ENCODE measurements around the gene ALDH3A1. TPM values are rescaled to one million over a fixed set of nuclear protein-coding genes. Genes with fewer than 3 reads are reported as not detected.

Gene ALDH3A1
- total and polyA plus RNA-seq, 4 experiments from 2014 or later, result not detected

DNA sequence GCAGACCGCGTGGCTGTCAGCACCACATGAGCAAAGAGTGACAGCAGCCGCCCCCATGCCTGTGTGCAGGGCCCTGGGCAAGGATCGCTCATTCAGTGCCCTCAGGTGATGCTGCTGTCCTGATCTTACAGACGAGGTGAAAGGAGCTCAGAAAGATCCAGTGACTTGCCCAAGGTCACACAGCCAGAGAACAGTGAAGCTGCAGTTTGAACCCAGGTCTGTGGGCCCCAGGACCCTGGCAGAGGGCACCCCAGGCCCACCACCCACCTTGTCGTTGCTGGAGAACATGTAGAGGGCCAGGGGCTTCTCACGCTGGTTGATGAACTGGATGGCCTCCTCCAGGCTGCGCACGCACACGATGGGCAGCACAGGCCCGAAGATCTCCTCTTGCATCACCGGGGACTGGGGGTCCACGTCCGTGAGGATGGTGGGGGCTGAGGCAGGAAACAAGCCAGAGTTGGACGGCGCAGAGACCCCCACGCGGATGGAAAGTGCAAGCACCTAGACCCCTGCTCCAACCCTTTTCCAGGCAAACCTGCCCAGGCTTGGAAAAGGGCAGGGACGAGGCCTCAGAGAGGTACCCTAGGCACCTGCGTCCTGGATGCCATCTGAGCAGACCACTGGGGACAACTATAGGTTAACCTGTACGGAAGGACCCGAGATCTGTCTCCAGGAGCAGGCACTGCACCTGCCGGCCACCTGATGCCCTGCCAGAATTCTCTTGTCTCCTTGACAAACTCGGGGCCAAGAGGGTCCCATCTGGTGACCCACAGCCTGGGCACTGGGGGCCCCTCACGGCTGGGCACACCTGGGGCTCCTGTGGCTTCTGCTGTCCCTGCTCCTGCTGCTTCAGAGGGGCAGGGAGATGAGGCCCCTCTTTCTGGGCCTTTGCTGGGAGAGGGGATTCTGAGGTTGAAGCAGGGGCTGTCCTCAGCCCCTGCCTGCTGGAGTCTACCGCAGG is 8.6 kb downstream of the ALDH3A1 start:
- no peaks in the 10 kb centered on the region for H3K36me3 Mint-ChIP-seq
- POLR2A ChIA-PET (ENCODE audit: partially characterized antibody), result no interaction called here
- no peaks in the 10 kb centered on the region for H3K4me1 Mint-ChIP-seq
- Histone ChIP-seq H3K27ac (ENCODE audit: low read depth, low read length) (no peak overlapping the region), H3K9me3 (ENCODE audit: control insufficient read depth in 1 of 2, low read length in 2 of 2) (no peaks in the 10 kb centered on the region), H3K4me3 (ENCODE audit: low read length in 2 of 2) (no peak overlapping the region), H3K27me3 (ENCODE audit: insufficient read depth, low read length) (no peaks in the 10 kb centered on the region), H3K4me1 (ENCODE audit: insufficient read depth, low read length) (no peaks in the 10 kb centered on the region), H3K36me3 (ENCODE audit: insufficient read depth, low read length) (no peaks in the 10 kb centered on the region)
- intact Hi-C loops (cut with micrococcal nuclease), result no loop called here
- H3K27ac Mint-ChIP-seq, result no peak overlapping the region
- CTCF ChIA-PET (ENCODE audit: partially characterized antibody), result interaction anchor here (0.6 kb wide), 1 partner anchor 127 kb away, joined by 3 read pairs; no protein-coding TSS in a partner anchor
- H3K27me3 Mint-ChIP-seq, result no peaks in the 10 kb centered on the region
- no peak overlapping the region for H3K4me3 Mint-ChIP-seq
- no peaks in the 10 kb centered on the region for H3K9me3 Mint-ChIP-seq
- no peak for DNase-seq

GRCh38 chr17:19738757-19739156 is 9.3 kb downstream of the ALDH3A1 start:
- Mint-ChIP-seq H3K36me3 (no peaks in the 10 kb centered on the region), H3K4me3 (no peak overlapping the region), H3K27me3 (no peaks in the 10 kb centered on the region), H3K9me3 (no peaks in the 10 kb centered on the region), H3K4me1 (peaks cover 0 to 2% (median 0%) of the 10 kb centered on the region in 4 donors), H3K27ac (no peak overlapping the region)
- H3K36me3 ChIP-seq (ENCODE audit: insufficient read depth, low read length), result no peaks in the 10 kb centered on the region
- ChIA-PET CTCF (ENCODE audit: partially characterized antibody) (no interaction called here), POLR2A (ENCODE audit: partially characterized antibody) (no interaction called here)
- no peaks in the 10 kb centered on the region for H3K9me3 ChIP-seq (ENCODE audit: control insufficient read depth in 1 of 2, low read length in 2 of 2)
- no peak for DNase-seq
- H3K4me3 ChIP-seq (ENCODE audit: low read length in 2 of 2), result no peak overlapping the region
- no peak overlapping the region for H3K27ac ChIP-seq (ENCODE audit: low read depth, low read length)
- H3K27me3 ChIP-seq (ENCODE audit: insufficient read depth, low read length), result no peaks in the 10 kb centered on the region
- no peaks in the 10 kb centered on the region for H3K4me1 ChIP-seq (ENCODE audit: insufficient read depth, low read length)
- intact Hi-C loops (cut with micrococcal nuclease), result no loop called here

- Mint-ChIP-seq H3K27ac (no peak overlapping the region), H3K4me3 (no peak overlapping the region), H3K9me3 (no peaks in the 10 kb centered on the region), H3K36me3 (no peaks in the 10 kb centered on the region), H3K27me3 (no peaks in the 10 kb centered on the region), H3K4me1 (peaks cover 0 to 2% (median 0%) of the 10 kb centered on the region in 4 donors)
- Histone ChIP-seq H3K9me3 (ENCODE audit: control insufficient read depth in 1 of 2, low read length in 2 of 2) (no peaks in the 10 kb centered on the region), H3K4me1 (ENCODE audit: insufficient read depth, low read length) (no peaks in the 10 kb centered on the region), H3K4me3 (ENCODE audit: low read length in 2 of 2) (no peak overlapping the region), H3K36me3 (ENCODE audit: insufficient read depth, low read length) (no peaks in the 10 kb centered on the region), H3K27me3 (ENCODE audit: insufficient read depth, low read length) (no peaks in the 10 kb centered on the region), H3K27ac (ENCODE audit: low read depth, low read length) (no peak overlapping the region)
- CTCF ChIA-PET (ENCODE audit: partially characterized antibody), result no interaction called here
- POLR2A ChIA-PET (ENCODE audit: partially characterized antibody), result no interaction called here
- no peak for DNase-seq
- intact Hi-C loops (cut with micrococcal nuclease), result no loop called here
Measured at GRCh38 chr17:19738073-19738449, 10.0 kb downstream of the ALDH3A1 start.

DNA sequence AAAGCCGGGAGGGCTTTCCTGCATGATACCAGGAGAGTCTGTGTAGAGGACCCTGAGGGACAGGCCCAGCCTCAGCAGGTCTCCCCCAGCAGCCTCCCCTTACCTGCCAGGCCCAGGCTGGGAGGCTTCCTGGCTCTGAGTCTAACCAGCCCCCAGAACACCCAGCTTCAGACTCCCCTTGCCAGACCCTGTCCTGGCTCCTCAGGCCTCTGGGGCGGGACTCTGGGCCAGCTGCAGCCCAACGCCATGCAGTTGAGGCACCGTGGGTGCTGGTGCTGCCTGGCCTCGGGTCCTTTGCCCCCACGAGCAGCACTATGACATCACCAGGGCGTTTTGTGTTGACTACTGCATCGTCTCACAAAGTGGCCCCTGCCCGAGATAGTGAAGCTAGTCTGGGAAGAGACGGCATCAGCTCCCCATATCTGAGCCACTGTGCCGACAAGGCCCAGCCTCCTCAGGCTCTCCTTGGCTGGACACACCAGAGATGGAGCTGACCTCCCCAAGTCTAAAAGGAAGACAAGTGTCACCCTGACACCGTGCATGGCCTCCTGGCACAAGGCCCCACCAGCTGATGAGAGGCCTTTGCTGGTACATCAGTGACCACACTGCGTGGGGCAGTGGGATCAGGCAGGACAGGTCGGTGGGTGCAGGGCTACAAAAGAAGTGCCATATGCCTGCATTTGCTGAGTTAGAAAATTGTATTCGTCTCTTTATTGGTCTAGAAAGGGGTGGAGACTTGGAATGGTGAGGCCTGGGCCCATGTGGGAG is 10.6 kb downstream of the ALDH3A1 start:
- no peak for DNase-seq
- CTCF ChIA-PET (ENCODE audit: partially characterized antibody), result no interaction called here
- intact Hi-C loops (cut with micrococcal nuclease), result no loop called here

GRCh38 chr17:19736071-19736470 is 12.0 kb downstream of the ALDH3A1 start:
- Mint-ChIP-seq H3K36me3 (no peaks in the 10 kb centered on the region), H3K4me3 (no peak overlapping the region), H3K9me3 (no peaks in the 10 kb centered on the region), H3K27me3 (no peaks in the 10 kb centered on the region), H3K27ac (no peak overlapping the region), H3K4me1 (peaks cover 0 to 2% (median 0%) of the 10 kb centered on the region in 4 donors)
- ChIA-PET POLR2A (ENCODE audit: partially characterized antibody) (no interaction called here), CTCF (ENCODE audit: partially characterized antibody) (interaction anchor here (1.1 kb wide), 1 partner anchor 9 kb away, joined by 4 read pairs; no protein-coding TSS in a partner anchor)
- H3K4me1 ChIP-seq (ENCODE audit: insufficient read depth, low read length), result no peaks in the 10 kb centered on the region
- no peaks in the 10 kb centered on the region for H3K36me3 ChIP-seq (ENCODE audit: insufficient read depth, low read length)
- DNase-seq, result no peak
- H3K27ac ChIP-seq (ENCODE audit: low read depth, low read length), result no peak overlapping the region
- H3K27me3 ChIP-seq (ENCODE audit: insufficient read depth, low read length), result no peaks in the 10 kb centered on the region
- no peak overlapping the region for H3K4me3 ChIP-seq (ENCODE audit: low read length in 2 of 2)
- H3K9me3 ChIP-seq (ENCODE audit: control insufficient read depth in 1 of 2, low read length in 2 of 2), result no peaks in the 10 kb centered on the region
- intact Hi-C loops (cut with micrococcal nuclease), result no loop called here

More for the DNA sequence above, 10.6 kb downstream of the ALDH3A1 start:
- Mint-ChIP-seq H3K36me3 (no peaks in the 10 kb centered on the region), H3K27ac (no peak overlapping the region), H3K4me1 (peaks cover 0 to 2% (median 0%) of the 10 kb centered on the region in 4 donors), H3K27me3 (no peaks in the 10 kb centered on the region), H3K4me3 (no peak overlapping the region), H3K9me3 (no peaks in the 10 kb centered on the region)
- H3K4me1 ChIP-seq (ENCODE audit: insufficient read depth, low read length), result no peaks in the 10 kb centered on the region
- H3K27me3 ChIP-seq (ENCODE audit: insufficient read depth, low read length), result no peaks in the 10 kb centered on the region
- no peak overlapping the region for H3K4me3 ChIP-seq (ENCODE audit: low read length in 2 of 2)
- H3K9me3 ChIP-seq (ENCODE audit: control insufficient read depth in 1 of 2, low read length in 2 of 2), result no peaks in the 10 kb centered on the region
- no peaks in the 10 kb centered on the region for H3K36me3 ChIP-seq (ENCODE audit: insufficient read depth, low read length)
- no peak overlapping the region for H3K27ac ChIP-seq (ENCODE audit: low read depth, low read length)
- POLR2A ChIA-PET (ENCODE audit: partially characterized antibody), result no interaction called here

DNA sequence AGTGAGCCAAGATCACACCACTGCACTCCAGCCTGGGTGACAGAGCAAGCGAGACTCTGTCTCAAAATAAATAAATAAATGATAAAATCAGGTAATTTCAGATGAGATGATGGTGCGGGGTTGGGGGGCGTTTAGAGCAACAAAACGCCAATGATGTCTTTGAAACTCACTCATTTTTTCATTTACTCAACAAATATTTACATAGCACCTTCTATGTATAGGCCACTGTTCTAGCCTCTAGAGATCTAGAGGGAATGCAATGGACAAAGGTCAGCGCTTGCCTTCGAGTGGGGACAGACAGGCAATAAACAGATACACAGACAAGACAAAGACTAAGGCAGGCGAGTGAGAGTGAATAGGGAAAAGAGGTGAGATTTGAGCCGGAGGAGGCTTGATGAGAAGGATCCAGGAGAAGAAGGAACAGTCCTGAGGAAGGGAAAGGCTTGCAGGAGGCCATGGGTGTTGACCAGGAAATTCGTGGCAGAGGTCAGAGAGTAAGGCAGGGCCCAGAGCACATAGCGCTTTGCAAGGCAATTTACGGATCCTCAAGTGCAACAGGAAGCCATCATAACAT is 14.1 kb downstream of the ALDH3A1 start:
- POLR2A ChIA-PET (ENCODE audit: partially characterized antibody), result no interaction called here
- H3K27ac Mint-ChIP-seq, result no peak overlapping the region

DNA sequence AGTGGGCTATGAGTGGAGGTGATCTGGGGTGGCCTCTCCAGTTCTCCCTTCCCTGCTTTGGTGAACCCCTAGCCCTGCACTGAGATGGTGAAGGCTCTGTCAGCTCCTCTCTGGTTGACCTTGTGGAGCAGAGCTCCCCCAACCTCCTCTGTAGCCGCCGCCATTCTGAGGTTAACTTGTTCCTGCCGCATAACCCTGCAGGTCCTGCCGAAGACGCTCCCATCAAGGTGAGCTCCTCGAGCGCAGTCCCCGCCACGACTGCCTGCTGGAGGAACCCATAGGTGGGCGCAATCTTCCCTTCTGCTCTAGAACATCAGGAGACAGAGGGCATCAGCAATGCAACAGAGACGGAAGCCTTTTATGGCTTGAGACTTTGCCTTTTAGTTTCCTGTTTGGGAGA is 16.5 kb downstream of the ALDH3A1 start:
- peaks cover 0 to 8% (median 4%) of the 10 kb centered on the region in 4 donors for H3K4me1 Mint-ChIP-seq
- no peaks in the 10 kb centered on the region for H3K36me3 Mint-ChIP-seq
- H3K27me3 ChIP-seq (ENCODE audit: insufficient read depth, low read length), result no peaks in the 10 kb centered on the region
- ChIA-PET POLR2A (ENCODE audit: partially characterized antibody) (interaction anchor here (0.7 kb wide), 1 partner anchor 218 kb away, joined by 9 read pairs; no protein-coding TSS in a partner anchor), CTCF (ENCODE audit: partially characterized antibody) (interaction anchor here (1.2 to 3.7 kb wide), 2 partner anchors 13 to 35 kb away, joined by 3 to 8 read pairs; no protein-coding TSS in a partner anchor)
- H3K4me1 ChIP-seq (ENCODE audit: insufficient read depth, low read length), result no peaks in the 10 kb centered on the region
- H3K9me3 ChIP-seq (ENCODE audit: control insufficient read depth in 1 of 2, low read length in 2 of 2), result no peaks in the 10 kb centered on the region
- no peak for DNase-seq
- H3K27ac Mint-ChIP-seq, result no peak overlapping the region
- H3K4me3 Mint-ChIP-seq, result no peak overlapping the region
- no peaks in the 10 kb centered on the region for H3K27me3 Mint-ChIP-seq
- H3K36me3 ChIP-seq (ENCODE audit: insufficient read depth, low read length), result no peaks in the 10 kb centered on the region
- H3K4me3 ChIP-seq (ENCODE audit: low read length in 2 of 2), result no peak overlapping the region
- intact Hi-C loops (cut with micrococcal nuclease), result no loop called here
- H3K27ac ChIP-seq (ENCODE audit: low read depth, low read length), result no peak overlapping the region
- H3K9me3 Mint-ChIP-seq, result no peaks in the 10 kb centered on the region

More for the DNA sequence above, 14.1 kb downstream of the ALDH3A1 start:
- no peaks in the 10 kb centered on the region for H3K36me3 Mint-ChIP-seq
- CTCF ChIA-PET (ENCODE audit: partially characterized antibody), result interaction anchor here (1.2 to 2.6 kb wide), 3 partner anchors 11 to 31 kb away, joined by 3 to 15 read pairs (median 5); no protein-coding TSS in a partner anchor
- no peak overlapping the region for H3K4me3 ChIP-seq (ENCODE audit: low read length in 2 of 2)
- no peak overlapping the region for H3K4me3 Mint-ChIP-seq
- no peaks in the 10 kb centered on the region for H3K9me3 ChIP-seq (ENCODE audit: control insufficient read depth in 1 of 2, low read length in 2 of 2)
- no peaks in the 10 kb centered on the region for H3K9me3 Mint-ChIP-seq
- intact Hi-C loops (cut with micrococcal nuclease), result no loop called here
- no peak for DNase-seq
- no peaks in the 10 kb centered on the region for H3K27me3 ChIP-seq (ENCODE audit: insufficient read depth, low read length)
- no peaks in the 10 kb centered on the region for H3K36me3 ChIP-seq (ENCODE audit: insufficient read depth, low read length)
- no peak overlapping the region for H3K27ac ChIP-seq (ENCODE audit: low read depth, low read length)
- H3K27me3 Mint-ChIP-seq, result no peaks in the 10 kb centered on the region
- H3K4me1 ChIP-seq (ENCODE audit: insufficient read depth, low read length), result no peaks in the 10 kb centered on the region
- H3K4me1 Mint-ChIP-seq, result peaks cover 0 to 2% (median 0%) of the 10 kb centered on the region in 4 donors

Data from CD4-positive, alpha-beta memory T cell (primary cell).